ENCODE results near the gene CACNA1G. TPM values are rescaled to one million over a fixed set of nuclear protein-coding genes. Genes with fewer than 3 reads are reported as not detected.

Gene CACNA1G
- total and polyA plus RNA-seq, 7 donors: 0.02 to 0.24 (median 0.04) TPM; not detected in 2

DNA sequence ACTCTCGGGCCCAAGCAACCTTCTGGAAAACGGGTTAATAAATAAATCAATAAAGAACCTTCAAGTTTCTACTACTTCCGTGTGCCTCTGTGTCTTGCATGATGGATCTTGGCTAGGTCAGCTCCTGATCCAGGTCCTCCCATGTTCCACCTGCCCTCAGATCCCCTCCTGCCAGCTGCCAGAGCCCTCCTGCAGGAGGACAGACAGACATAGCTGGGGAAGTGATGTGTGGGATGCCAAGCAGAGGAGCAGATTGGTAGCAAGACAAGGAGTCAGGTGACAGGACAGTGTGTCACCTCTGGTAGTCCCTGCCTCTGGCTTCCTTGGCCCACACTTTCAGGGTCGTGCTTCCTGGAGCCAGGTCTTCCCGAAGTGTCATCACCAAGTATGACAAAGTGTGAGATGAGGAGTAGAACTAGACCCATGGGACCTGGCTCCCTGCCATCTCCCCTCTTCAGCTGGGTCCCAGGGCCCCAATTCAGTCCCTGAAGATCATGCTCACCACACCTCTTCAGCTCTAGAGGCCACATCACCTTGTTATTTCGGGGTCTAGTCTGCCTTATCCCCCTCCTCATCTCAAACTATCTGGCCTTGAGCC is 29.0 kb upstream of the CACNA1G start:
- no peak for ATAC-seq
- intact Hi-C loops (cut with DNase I): no loop called here
- WGBS, 3 donors: 47 to 60% (median 51%) methylated on average over 6 of the region's 6 CpGs

DNA sequence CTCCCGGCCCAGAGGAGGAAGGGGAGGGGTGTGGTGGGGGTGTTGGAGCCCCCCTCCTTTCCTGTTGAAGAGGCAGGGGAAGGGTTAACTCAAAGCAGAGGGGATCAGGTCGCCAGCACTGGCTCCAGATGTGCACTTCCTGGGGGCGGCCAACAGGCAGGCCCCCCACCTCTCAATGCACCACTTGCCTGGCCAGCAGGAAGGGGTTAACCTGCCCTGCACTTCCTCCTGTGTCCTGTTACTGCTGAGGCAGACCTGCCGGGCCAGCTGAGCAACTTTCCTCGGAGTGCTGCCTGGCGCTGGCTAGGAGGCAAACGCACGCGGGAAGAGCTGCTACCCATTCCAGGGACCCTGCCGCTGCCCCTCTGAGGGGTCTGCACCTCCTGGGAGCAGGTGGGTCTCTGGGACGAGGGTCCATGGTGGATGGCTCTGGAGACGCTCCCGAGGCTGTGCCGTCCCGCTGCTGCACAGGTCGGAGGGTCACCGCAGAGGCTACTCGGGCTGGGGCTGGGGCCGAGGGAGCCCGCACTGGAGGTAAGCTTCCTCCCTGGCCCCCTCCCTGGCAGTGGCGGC is 28.0 kb upstream of the CACNA1G start, which contains the start of gene EPN3:
EPN3 (plus strand) TSS at position 284 of the 573 bp plus-strand sequence. CDS start 3,822 bp downstream, outside the sequence.
- peak; percentile 34 to 53 (median 38) for ATAC-seq
- Histone ChIP-seq H3K36me3 (ENCODE audit: insufficient read depth in 1 of 2, low read depth in 1 of 2) (no peaks in the 10 kb centered on the region), H3K4me1 (peaks cover 14% of the 10 kb centered on the region), H3K4me3 (no peak within 1 kb of the TSS), H3K27ac (no peak within 1 kb of the TSS), H3K27me3 (ENCODE audit: insufficient read depth in 3 of 3, low read length in 2 of 3) (peaks cover 0 to 30% (median 2%) of the 10 kb centered on the region in 3 donors), H3K9me3 (no peaks in the 10 kb centered on the region)
- TF ChIP-seq, protein P1, sequence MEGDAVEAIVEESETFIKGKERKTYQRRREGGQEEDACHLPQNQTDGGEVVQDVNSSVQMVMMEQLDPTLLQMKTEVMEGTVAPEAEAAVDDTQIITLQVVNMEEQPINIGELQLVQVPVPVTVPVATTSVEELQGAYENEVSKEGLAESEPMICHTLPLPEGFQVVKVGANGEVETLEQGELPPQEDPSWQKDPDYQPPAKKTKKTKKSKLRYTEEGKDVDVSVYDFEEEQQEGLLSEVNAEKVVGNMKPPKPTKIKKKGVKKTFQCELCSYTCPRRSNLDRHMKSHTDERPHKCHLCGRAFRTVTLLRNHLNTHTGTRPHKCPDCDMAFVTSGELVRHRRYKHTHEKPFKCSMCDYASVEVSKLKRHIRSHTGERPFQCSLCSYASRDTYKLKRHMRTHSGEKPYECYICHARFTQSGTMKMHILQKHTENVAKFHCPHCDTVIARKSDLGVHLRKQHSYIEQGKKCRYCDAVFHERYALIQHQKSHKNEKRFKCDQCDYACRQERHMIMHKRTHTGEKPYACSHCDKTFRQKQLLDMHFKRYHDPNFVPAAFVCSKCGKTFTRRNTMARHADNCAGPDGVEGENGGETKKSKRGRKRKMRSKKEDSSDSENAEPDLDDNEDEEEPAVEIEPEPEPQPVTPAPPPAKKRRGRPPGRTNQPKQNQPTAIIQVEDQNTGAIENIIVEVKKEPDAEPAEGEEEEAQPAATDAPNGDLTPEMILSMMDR (IDR thresholded peaks at IDR 0.05): no peak
- whole genome bisulfite sequencing, 3 donors: 3 to 8% (median 4%) methylated on average over 19 to 21 of the region's 21 CpGs
- intact Hi-C loops (cut with DNase I): no loop called here
- DNase-seq: no peak

More for the DNA sequence above, 29.0 kb upstream of the CACNA1G start:
- TF ChIP-seq, protein P1 (IDR thresholded peaks at IDR 0.05): no peak
- Histone ChIP-seq H3K27ac (no peak overlapping the region), H3K9me3 (no peaks in the 10 kb centered on the region), H3K4me3 (no peak overlapping the region), H3K27me3 (ENCODE audit: insufficient read depth in 3 of 3, low read length in 2 of 3) (peaks cover 0 to 30% (median 2%) of the 10 kb centered on the region in 3 donors), H3K36me3 (ENCODE audit: insufficient read depth in 1 of 2, low read depth in 1 of 2) (no peaks in the 10 kb centered on the region), H3K4me1 (peaks cover 14% of the 10 kb centered on the region)
- DNase-seq: no peak

GRCh38 chr17:50533185-50533584 is 27.3 kb upstream of the CACNA1G start:
- peaks cover 0 to 30% (median 2%) of the 10 kb centered on the region in 3 donors for H3K27me3 ChIP-seq (ENCODE audit: insufficient read depth in 3 of 3, low read length in 2 of 3)
- TF ChIP-seq, protein P1 (IDR thresholded peaks at IDR 0.05): no peak
- no peak overlapping the region for H3K4me3 ChIP-seq
- DNase-seq (no peak), ATAC-seq (peak in 2 of 4 donors; percentile 2 to 50)
- peaks cover 14% of the 10 kb centered on the region for H3K4me1 ChIP-seq
- intact Hi-C loops (cut with DNase I): no loop called here
- no peaks in the 10 kb centered on the region for H3K36me3 ChIP-seq (ENCODE audit: insufficient read depth in 1 of 2, low read depth in 1 of 2)
- H3K27ac ChIP-seq: no peak overlapping the region
- no peaks in the 10 kb centered on the region for H3K9me3 ChIP-seq
- 28 to 38% (median 29%) methylated on average over 5 of the region's 5 CpGs for WGBS, 3 donors

- TF ChIP-seq, protein P1 (IDR thresholded peaks at IDR 0.05): no peak
- H3K4me3 ChIP-seq: no peak overlapping the region
- ATAC-seq (peak; percentile 35 to 61 (median 48)), DNase-seq (peak in 1 of 2 donors; percentile 56)
- no peaks in the 10 kb centered on the region for H3K36me3 ChIP-seq (ENCODE audit: insufficient read depth in 1 of 2, low read depth in 1 of 2)
- intact Hi-C loops (cut with DNase I): no loop called here
- no peak overlapping the region for H3K27ac ChIP-seq
- WGBS, 3 donors: 0 to 6% (median 3%) methylated on average over 15 to 17 of the region's 17 CpGs
- H3K4me1 ChIP-seq: peaks cover 14% of the 10 kb centered on the region
- H3K27me3 ChIP-seq (ENCODE audit: insufficient read depth in 3 of 3, low read length in 2 of 3): peaks cover 0 to 30% (median 2%) of the 10 kb centered on the region in 3 donors
- H3K9me3 ChIP-seq: no peaks in the 10 kb centered on the region
Measured at GRCh38 chr17:50533720-50534148, 26.8 kb upstream of the CACNA1G start.

Measured in psoas muscle (tissue), 8 donors.